Upper lobe of right lung (tissue), 1 donor: Measurements from ENCODE around the gene TMEM176A. TPM values are rescaled to one million over a fixed set of nuclear protein-coding genes. Genes with fewer than 3 reads are reported as not detected.
A peak's percentile ranks its signal among the peaks of the same experiment; 100 is the strongest.

ENCODE experiments used
- ATAC-seq: fragments of 200-7000 bp; cut with Tn5 transposase; one replicate; pipeline ENCODE4 v1.9.1; 2020; ENCODE audit warnings: mild to moderate bottlenecking, moderate library complexity
- DNase-seq: peaks from one replicate; pipeline ENCODE4 v3.0.0-alpha.2; 2020
- H3K27ac ChIP-seq: fragments of 200-600 bp; one replicate; pipeline ENCODE4 v1.8.0; 2022
- H3K27me3 ChIP-seq: fragments of 200-600 bp; one replicate; pipeline ENCODE4 v1.8.0; 2022; ENCODE audit warnings: mild to moderate bottlenecking
- H3K36me3 ChIP-seq: fragments of 200-600 bp; one replicate; pipeline ENCODE4 v1.8.0; 2022
- H3K4me1 ChIP-seq: fragments of 200-600 bp; one replicate; pipeline ENCODE4 v1.8.0; 2022
- H3K4me3 ChIP-seq: fragments of 200-600 bp; one replicate; pipeline ENCODE4 v1.8.0; 2022; ENCODE audit warnings: mild to moderate bottlenecking
- H3K9me3 ChIP-seq: fragments of 200-600 bp; one replicate; pipeline ENCODE4 v1.8.0; 2022
- intact Hi-C: fragments of 100-400 bp; cut with DNase I; formaldehyde crosslinking; loops from one replicate; pipeline ENCODE4 v1.11.0; 2022
- total RNA-seq: library from RNA; stranded (reverse); fragmentation: NEBNext Ultra II Directional; extraction: Animal tissue kit (Norgen Biotek cat#: 25700); gene quantifications from one replicate; pipeline ENCODE4 v1.2.1, GENCODE V29; 2021
- TF ChIP-seq, protein P1 (sequence below): fragments of 200-600 bp; IDR thresholded peaks from one replicate; pipeline ENCODE4 v1.8.0; 2022; ENCODE audit warnings: antibody characterized with exemption
- donor health status: DM: no; HTN: yes; CAD: no; lungs with severe emphysema.

TMEM176A gene
- total RNA-seq, 1 donor from 2014 or later = 63.7 TPM

DNA sequence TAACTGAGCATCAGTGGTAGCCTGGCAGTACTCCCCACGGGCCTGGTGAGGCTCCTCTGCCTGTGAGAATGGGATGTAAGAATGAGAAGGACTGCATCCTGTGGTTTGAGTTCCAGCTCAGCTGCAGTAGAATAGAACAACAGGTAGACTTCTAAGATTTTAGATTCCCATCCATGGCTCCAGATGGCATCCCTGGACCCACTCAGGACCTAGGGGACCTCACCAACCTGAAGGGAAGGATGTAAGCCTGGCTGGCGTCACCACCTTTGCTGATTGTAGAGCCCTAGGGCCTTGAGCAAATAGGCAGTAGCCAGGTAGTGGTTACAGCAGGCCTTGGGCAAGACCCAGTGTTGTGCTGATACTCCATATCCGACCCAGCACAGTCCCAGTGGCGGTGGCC lies 42.1 kb downstream of the TMEM176A start:
- H3K27ac ChIP-seq = no peak overlapping the region
- intact Hi-C loops = no loop called here
- no peaks in the 10 kb centered on the region for H3K36me3 ChIP-seq
- H3K27me3 ChIP-seq = no peaks in the 10 kb centered on the region
- ATAC-seq (no peak), DNase-seq (no peak)
- no peaks in the 10 kb centered on the region for H3K9me3 ChIP-seq
- H3K4me1 ChIP-seq = peaks cover 6% of the 10 kb centered on the region
- TF ChIP-seq, protein P1, sequence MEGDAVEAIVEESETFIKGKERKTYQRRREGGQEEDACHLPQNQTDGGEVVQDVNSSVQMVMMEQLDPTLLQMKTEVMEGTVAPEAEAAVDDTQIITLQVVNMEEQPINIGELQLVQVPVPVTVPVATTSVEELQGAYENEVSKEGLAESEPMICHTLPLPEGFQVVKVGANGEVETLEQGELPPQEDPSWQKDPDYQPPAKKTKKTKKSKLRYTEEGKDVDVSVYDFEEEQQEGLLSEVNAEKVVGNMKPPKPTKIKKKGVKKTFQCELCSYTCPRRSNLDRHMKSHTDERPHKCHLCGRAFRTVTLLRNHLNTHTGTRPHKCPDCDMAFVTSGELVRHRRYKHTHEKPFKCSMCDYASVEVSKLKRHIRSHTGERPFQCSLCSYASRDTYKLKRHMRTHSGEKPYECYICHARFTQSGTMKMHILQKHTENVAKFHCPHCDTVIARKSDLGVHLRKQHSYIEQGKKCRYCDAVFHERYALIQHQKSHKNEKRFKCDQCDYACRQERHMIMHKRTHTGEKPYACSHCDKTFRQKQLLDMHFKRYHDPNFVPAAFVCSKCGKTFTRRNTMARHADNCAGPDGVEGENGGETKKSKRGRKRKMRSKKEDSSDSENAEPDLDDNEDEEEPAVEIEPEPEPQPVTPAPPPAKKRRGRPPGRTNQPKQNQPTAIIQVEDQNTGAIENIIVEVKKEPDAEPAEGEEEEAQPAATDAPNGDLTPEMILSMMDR = no peak
- H3K4me3 ChIP-seq = no peak overlapping the region

DNA sequence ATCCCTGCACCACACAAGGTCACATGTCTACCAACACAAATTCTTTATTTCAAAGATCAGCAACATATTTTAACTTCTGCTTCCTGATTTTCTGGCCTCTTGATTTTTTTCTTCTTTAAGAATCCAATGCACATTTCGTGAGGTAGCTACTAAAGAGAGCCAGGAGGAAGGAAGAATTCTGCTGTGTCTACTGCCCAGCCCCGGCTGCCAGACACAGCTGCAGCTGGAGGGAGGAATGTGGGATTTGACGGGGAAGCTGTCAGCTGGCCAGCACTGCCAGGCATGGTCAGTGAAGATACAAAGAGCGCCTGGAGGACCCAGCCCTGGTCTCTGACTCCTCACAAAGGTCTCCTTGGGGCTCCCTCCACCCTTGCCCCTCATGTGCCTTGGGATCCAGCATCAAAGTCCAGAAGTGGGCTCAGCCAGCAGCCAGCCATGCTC lies 44.9 kb downstream of the TMEM176A start:
- peaks cover 2% of the 10 kb centered on the region for H3K27me3 ChIP-seq
- no peaks in the 10 kb centered on the region for H3K9me3 ChIP-seq
- intact Hi-C loops = no loop called here
- TF ChIP-seq, protein P1 = no peak
- H3K4me1 ChIP-seq = peaks cover 6% of the 10 kb centered on the region
- ATAC-seq (peak; percentile 52), DNase-seq (no peak)
- H3K27ac ChIP-seq = no peak overlapping the region
- H3K36me3 ChIP-seq = no peaks in the 10 kb centered on the region
- H3K4me3 ChIP-seq = no peak overlapping the region

DNA sequence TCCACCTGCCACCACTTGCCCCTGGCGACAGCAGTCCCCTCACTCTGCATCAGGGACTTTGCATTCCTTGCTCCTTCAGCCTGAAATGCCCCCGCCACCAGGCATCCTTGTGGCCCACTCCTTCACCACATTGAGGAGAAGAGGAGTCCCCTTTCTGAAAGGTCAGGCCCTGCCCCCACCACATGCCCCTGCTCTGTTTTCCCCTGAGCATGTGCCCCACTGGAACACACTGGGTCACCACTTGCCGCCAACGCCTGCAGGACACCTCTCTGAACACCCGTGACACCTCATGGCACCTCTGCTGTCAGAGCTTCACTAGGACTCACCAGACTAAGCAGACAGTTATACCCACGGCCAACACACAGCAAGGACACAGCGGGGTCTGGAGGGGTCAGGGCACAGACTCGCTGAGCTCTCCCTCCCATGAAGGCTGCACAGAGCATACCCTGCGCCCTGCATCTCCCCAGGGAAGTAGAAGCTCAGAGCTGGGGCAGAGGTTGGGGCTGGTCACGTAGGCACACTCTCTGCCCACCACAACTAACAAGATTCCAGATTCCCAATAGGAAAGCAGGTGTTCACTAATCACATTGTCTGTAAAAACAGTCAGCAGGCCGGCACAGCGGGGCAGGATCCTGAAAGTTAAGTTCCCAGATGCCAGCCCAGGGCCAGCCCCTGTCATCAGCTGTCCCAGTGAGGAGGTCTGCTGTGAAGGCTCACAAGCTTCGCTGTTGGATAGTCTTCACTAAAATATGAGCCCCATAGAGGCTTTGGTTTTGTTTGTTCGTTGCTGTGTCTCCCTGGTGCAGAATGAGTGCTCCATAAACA lies 45.9 kb downstream of the TMEM176A start:
- DNase-seq (no peak), ATAC-seq (peak; percentile 28)
- H3K9me3 ChIP-seq = no peaks in the 10 kb centered on the region
- H3K4me3 ChIP-seq = no peak overlapping the region
- no peaks in the 10 kb centered on the region for H3K36me3 ChIP-seq
- peaks cover 6% of the 10 kb centered on the region for H3K4me1 ChIP-seq
- H3K27me3 ChIP-seq = peaks cover 8% of the 10 kb centered on the region
- intact Hi-C loops = no loop called here
- TF ChIP-seq, protein P1 = no peak
- no peak overlapping the region for H3K27ac ChIP-seq

DNA sequence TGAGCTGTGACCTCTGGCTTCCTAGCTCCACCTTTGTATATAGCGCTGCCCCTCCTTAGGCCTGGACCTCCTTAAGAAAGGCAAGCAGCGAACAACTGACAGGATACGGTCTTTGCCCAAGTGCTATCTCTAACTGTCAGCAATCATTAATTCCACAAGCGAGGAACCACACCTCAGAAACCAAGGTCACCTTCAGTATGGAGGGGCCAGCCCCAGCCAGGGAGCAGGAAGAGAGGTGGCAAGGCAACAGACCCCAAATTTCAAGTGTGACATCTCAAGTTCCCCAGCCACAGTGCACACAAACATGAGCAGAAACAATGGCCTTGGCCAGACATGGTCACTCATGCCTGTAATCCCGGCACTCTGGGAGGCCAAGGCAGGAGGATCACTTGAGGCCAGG lies 47.0 kb downstream of the TMEM176A start:
- no peak for DNase-seq
- ATAC-seq = no peak
- Histone ChIP-seq H3K36me3 (no peaks in the 10 kb centered on the region), H3K4me1 (peaks cover 6% of the 10 kb centered on the region), H3K27ac (no peak overlapping the region), H3K4me3 (no peak overlapping the region), H3K9me3 (no peaks in the 10 kb centered on the region), H3K27me3 (peaks cover 11% of the 10 kb centered on the region)
- intact Hi-C loops = no loop called here
- TF ChIP-seq, protein P1 = no peak

DNA sequence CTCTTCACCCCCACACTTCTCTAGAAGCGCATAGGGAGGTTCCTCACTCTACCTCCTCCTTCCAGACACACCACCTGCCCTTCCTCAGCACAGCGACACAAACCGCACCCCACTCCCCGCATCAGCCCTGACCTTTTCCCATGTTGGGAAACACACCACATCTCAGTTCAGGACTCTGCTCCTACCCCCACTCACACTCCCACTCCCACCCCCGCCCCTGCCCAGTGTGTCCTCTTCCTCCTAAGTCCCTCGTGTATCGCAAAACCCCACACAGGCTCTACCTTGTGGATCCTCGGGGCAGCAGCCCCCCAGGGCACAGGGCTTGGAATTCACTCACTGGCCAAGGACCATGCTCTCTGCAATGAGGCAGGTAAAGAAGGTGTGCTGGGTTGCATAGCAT lies 47.5 kb downstream of the TMEM176A start:
- intact Hi-C loops = no loop called here
- Histone ChIP-seq H3K27me3 (peaks cover 17% of the 10 kb centered on the region), H3K4me3 (no peak overlapping the region), H3K27ac (no peak overlapping the region), H3K4me1 (peaks cover 6% of the 10 kb centered on the region), H3K36me3 (no peaks in the 10 kb centered on the region), H3K9me3 (no peaks in the 10 kb centered on the region)
- ATAC-seq (no peak), DNase-seq (no peak)
- TF ChIP-seq, protein P1 = no peak
